HG03139 (cell line): Measurements from ENCODE around the gene MADD.

Experiments used
- ATAC-seq: cut with Tn5 transposase; IDR thresholded peaks from one replicate; pipeline ENCODE4 v1.9.1; 2021; ENCODE audit not compliant: unreplicated experiment

MADD gene

DNA sequence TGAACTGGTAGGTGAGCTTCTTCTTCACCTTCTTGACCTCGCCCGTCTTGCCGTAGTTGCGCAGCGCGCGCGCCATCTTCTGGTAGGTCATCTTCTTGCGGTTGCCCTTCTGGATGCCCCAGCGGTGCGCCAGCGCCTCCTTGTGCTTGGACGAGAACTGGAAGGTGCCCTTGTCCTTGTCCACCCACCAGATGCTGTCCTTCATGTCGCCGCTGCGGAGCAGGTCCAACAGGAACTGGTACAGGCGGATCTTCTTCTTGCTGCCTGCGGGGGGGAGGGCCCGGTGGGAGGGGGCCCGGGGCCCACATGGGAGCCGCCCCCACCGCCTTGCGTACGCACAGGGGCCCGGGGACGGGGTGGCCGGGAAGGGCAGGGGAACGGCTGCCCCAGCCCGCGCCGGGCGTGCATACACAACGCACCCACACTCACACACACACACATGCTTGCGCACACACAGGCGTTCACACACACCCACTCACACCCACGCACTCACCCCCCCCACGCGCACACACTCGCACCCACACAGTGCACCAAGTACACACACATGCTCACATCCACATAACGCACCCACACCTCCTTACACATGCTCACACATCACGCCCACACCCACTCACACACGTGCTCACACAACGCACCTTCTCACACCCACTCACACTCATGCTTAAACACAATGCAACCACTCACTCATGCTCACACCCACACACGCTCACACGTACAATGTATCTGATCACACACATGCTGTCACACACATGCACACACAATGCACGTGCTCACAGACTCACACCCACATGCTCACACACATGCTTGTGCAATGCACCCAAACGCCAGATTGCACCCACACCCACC lies 85.6 kb downstream of the MADD start:
- no peak for ATAC-seq

DNA sequence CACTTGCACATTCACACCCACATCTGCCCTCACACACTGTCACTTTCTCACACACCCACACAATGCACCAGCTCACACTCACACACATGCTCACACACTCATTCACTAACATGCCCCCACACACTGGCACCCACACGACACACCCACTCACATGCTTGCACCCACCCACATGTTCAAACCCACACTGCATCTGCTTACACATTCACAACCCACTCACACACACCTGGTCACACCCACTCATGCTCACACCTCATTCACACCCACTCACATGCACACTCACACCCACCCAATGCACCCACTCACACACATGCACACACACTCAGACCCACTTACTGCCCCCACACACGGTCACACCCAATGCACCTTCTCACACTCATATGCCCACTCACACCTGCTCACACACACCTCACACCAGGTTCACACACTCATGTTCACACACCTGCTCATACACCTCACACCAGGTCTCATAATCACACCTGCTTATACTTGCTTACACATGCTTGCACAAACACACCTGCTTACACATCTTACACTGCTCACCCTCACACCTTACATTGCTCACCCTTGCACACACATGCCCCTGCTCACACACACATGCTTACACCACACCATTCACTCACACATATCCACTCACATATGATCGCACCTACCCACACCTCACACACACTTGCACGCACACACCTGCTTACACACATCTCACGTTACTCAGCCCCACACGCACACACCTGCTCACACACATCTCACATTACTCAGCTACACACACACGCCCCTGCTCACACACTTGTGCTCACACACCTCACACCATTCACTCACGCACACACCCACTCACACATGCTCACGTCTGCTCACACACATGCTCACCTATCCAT lies 86.4 kb downstream of the MADD start:
- no peak for ATAC-seq

DNA sequence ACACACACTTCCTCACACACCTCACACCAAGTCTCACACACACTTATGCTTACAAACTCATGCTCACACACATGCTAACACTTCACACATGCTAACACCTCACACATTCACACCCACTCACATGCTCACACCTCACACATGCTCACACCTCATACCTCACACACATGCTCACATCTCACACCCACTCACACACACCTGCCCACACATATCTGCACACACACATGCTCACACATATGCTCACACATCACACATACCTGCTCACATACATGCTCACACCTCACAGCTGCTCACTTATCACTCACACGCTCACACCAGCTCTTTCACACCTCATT lies 87.0 kb downstream of the MADD start:
- ATAC-seq: no peak

DNA sequence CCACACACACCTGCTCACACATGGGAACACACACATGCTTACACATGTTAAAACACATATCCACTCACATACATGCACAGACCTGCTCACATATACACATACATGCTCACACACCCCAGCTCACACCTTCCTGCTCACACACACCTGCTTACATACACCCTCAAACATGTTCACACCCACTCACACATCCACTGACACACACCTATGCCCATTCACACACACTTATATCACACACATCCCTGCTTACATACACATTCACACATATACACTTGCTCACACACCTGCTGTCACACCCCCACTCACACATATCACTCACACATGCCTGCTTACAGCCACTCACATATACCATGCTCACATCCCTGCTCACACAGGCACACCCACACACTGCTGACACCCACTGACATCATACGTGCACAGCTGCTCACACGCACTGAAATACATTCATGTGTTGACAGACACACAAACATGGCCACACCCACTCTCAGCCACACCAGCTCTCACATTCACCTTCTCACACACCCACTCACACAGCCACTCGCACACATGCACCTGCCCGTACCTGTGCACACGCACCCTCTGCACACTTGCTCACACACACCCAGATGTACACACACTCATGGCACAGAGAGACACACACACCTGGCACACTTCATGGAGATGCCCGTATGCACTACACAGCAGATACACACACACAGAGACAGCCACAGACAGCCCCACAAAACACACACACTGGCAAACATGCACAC lies 88.2 kb downstream of the MADD start:
- no peak for ATAC-seq

DNA sequence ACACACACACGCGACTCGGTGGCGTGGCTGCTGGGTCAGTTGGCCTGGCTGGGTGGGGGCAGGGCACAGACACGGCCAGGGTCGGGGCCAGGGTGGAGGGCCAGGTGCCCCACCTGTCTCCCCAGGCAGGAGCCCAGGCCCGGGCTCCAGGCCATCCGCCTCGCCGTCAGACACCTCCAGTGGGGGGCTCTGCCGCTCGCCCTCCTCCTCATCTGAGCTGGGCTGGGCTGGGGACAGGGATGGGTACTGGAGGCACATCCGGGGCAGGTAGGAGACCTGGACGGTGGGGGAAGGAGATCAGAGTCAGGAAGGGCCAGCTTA lies 88.8 kb downstream of the MADD start:
- no peak for ATAC-seq

DNA sequence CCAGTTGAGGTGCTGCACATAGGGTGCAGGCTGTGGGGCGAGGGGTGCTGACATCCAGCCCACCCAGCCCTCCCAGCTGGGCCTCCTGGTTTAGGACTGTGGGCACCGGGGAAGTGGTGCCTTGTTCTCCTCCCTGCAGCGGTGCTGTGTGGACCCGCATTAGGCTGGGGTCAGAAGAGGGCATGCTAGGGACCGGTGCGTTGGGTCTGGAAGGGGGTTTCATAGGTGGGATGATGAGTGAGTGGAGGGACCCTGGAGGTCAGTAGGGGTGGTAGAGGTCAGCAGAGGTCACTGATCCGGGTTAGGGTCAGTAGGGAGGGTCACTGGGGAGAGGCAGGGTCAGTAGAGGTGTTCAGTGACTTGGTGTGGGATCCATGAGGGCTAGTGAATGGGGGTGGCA lies 89.2 kb downstream of the MADD start:
- no peak for ATAC-seq

DNA sequence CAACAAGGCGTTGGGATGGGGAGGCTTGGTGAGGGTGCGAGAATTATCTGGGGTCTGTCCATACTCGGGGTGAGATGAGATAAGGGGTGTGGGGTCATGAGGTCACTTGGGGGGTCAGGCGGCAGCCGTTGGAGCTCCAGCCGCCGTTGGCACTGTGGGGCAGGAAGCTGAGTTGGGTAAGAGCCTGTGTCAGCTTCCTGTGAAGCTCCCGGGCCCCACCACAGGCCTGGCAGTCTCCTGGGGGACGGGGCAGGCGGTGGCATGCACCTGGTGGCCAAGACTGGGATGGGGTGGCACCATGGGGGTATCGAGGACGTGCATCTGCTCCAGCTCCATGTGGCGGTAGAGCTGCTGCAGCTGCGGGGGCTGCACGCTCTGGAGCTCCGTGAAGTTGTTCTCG lies 89.7 kb downstream of the MADD start:
- ATAC-seq: no peak

DNA sequence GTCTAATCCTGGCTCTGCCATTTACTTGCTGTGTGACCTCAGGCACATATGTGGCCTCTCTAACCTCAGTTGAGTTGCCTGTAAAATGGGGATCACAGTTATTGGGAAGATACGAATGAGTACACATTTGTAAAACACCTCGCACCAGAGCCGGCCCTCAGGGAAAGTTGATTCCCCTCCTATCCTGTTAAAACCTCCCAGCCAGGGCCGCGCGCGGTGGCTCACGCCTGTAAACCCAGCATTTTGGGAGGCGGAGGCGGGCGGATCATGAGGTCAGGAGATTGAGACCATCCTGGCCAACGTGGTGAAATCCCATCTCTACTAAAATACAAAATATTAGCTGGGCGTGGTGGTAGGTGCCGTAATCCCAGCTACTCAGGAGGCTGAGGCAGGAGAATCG lies 90.4 kb downstream of the MADD start:
- ATAC-seq: no peak

DNA sequence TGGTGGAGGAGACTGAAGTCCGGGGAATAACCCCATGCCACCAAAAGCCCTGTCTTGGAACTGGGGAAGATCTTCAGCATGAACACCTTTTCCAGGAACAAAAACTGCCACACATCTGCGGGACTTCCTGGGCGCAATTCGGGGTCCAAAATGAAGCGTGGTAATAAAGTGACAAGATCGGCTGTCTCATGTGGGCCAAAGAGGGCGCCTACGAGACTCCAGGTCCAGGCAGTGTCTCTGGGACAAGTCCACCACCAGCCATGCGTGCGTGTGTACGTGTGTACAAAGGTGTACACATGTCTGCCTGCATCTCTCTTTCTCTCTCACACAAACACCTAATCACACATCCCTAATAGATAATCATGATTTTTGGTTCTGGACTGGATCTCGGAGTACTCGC lies 91.5 kb downstream of the MADD start:
- ATAC-seq: no peak

DNA sequence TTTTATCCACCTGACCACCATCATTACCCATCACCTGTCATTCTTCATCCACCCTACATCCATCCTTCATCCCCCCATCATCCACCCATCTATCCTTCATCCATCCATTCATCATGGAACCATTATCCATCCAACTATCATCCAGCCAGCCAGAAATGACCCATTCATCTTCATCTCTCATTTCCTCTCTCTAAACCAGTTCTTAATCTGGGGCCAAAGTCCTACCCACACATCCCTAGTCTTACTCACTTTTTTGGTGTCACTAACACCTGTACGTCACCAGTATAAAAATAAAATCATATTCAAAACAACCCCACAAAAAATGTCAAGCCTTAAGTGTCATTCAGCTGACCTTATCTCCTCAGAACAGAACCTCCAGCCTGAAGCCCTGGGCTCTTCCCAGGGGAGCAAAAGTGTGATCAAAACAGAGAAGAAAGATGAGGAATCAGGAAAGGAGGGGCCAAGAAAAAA lies 96.1 kb downstream of the MADD start:
- no peak for ATAC-seq

DNA sequence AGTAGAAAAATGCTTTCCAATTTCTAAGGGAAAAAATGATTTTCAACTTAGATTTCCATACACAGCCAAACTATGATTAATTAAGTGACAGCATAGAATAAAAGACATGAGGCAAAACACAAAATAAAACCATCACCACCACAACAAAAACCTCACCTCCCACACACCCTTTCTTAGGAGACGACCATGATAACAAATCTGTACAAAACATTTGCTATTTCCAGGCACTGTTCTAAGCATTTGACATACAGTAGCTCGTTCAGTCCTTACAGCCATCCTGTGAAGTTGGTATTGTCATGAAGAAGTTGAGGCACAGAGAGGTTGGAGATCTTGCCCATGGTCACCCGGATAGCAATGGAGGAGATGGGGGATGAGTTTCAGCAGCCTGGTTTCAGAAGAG lies 99.7 kb downstream of the MADD start:
- ATAC-seq: no peak

DNA sequence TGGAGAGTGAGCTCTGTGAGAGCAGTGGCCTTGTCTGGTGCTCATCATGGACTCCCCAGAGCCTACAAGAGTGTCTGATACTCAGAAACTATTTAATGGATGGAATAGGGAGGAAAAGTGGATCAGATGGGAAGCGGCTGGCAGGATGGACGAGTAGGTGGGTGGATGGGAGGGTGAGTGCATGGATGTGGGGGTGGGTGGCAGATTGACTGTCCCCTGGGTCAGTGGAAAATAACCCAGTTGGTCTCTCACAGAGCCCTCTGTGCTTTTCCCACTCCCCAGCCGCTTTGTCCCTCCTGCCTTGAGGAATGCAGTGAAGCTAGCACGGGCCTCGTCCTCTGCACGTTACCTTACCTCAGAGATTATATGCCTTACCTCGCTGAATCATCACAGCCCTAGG lies 102.5 kb downstream of the MADD start:
- no peak for ATAC-seq

DNA sequence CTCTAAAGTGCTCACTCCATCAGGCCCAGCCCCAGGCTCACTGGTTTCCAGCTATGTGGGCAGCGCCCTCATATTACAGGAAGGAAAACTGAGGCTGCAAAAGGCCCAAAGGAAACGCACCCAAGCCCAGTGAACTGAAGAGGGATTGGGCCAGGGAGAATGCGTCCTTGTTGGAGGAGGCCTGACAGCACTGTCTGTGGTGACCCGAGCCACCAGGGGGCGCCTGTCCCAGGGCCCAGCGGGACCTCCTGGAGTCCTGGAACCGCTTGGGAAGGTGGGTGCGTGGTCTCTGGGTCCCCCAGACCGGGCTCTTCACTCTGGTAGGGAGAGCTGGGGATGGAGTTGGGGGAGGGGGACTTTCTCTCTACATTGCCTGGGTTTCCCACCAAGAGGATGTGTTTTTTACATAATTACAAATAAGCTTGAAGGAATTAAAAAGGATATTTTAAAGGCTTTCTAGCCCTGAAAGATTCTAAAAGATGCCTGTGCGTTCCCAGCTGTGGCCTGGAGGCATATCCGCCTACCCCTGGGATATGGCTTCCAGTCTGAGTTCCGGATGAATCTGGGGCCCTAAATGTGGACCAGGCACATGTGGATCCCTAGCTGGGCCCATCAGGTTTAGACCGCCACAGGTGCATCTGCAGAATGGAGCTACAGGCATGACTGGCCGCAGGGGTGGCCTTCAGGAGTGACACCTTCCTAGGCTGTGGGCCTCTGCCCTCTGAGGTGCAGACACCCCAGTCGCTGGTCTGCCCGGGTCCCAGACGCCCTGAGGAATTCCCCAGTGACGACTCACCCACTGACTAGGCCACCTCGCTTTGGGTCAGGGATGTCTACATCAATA lies 104.2 kb downstream of the MADD start:
- no peak for ATAC-seq

DNA sequence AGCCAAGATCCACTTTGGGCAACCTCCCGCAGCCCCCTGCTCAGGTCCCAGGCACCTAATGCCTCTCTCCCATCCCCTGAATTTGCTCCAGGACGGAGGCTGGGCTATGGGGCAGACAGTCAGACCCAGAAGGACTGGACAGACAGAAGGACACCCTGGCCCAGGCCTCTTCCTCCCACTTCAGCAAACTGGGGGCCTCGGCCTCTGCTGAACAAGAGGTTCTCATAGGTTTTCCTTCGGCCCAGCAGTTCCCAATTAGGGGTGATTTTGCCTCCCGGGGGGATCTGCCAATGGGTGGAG lies 104.7 kb downstream of the MADD start:
- ATAC-seq: no peak

DNA sequence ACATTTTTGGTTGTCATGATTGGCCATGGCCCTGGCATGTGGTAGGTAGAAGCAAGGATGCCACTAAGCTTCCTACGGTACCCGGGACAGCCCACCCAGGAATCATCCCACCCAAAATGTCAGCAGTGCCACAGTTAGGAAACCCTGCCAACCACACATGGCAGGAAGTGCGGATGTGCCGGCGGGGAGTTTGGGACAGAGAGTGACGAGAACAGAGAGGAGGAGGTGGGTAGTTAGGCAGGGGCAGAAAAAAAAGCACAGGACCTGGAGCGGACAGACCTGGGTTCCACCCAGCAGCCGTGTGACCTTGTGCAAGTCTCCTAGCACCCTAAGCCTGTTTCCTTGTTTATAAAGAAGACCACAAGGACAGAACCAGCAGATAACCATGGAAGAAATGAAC lies 105.1 kb downstream of the MADD start:
- ATAC-seq: no peak

DNA sequence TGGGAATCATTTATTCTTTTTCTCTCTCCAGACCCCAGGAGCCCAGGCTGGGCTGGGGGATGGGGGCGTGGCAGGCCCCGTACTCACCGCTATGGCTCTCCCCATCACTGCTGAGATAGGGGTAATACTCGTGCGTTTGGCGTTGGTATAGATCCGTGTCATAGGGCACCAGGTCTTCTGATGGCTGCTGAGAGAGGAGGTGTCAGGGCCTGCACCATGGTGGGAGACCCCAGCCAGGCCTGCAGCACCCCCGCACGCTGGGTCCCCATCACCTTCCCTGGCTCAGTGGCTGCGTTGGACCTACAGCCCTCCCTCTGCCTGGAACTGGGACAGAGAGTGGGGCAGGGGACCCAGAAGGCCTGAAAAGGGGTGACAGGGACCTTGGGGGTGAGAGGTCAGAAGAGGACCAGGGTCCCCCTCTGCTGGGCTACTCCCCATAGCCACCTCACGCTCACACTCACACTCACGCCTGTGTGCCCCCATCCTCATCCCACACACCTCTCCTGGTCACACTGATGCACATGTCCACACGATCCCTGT lies 105.7 kb downstream of the MADD start:
- ATAC-seq: no peak

DNA sequence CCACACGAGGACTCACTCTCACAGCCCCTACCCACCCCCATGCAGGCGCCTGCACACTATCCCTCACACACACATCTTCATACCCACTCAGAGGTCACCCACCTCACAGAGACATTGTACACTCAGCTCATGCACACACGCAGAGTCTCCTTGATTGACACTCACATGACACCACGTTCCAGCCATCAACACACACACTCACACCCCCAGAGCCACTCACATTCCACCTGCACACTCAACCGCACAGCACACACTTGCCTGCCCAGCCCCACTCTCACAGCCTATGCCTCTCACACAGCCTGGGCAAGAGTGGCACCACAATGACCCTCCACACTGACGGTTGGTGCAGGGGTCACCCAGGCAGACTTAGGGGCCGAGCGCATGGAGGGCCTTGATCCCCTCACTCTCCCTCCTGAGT lies 106.2 kb downstream of the MADD start:
- no peak for ATAC-seq

DNA sequence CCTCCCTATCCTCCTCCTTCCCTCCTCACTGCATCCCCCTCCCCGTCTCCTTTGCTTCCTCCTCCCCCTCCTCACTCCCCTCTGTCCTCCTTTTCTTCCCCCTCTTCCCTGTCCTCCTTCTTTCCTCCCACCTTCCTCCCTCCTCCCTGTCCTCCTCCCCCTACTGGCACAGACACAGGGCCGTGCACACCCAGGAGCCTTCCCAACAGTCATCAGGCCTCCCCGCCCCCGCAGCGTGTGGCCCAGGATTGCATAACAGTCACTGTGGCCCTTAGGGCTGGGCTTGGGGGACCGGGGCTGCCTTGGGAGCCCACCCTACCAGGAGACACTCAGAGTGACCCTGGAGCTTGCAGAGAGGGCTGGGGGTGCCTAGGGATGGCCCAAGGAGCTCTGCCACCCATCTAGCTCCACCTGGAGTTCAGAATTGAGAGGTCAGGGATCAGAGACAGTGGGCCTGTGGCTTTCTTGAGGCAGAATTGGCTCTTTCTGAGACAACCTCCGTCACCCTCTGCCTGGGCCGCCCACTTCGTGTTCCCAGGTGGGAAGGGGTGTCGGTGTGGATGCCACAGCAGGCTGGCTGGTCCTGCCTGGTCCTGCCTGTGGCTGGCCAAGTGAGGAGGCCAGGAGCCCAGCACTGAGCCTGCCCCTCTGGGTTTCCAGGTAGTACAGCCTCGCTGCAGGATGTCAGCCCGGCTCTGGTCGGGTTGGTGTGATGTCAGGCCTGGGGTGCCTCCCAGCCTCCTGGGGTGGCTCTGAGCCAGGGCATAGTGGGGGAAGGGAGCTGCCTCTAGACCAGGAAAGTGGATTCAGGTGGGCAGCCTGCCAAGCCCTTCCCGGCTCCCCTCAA lies 106.8 kb downstream of the MADD start:
- ATAC-seq: no peak

DNA sequence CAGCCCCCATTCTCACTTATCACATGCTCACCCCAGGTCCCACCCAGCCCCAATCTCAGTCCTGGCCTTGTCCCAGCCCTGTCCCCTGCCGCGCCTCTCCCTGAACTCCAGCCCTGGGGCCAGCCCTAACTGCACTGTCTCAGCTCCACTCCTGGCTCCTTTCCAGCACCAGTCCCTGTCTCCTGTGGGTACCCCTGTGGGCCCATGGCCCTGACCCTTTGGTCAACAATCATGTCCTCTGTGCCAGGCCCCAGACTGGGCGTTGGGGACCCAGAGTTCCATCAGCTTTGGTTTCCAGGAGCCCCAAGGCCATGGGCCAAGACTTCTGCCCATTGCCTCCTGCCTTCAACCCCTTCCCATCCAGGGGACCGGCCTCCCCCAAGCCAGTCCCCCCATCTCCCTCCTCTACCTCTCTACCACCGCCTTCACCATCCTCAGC lies 107.7 kb downstream of the MADD start:
- no peak for ATAC-seq
